ENCODE data around the gene ACTN4. TPM values are rescaled to one million over a fixed set of nuclear protein-coding genes. Genes with fewer than 3 reads are reported as not detected.

The ACTN4 gene
- total RNA-seq, 1 donor from 2014 or later = 127 TPM

- Mint-ChIP-seq H3K4me1 (peaks cover 59% of the 10 kb centered on the region), H3K36me3 (peaks cover 8% of the 10 kb centered on the region), H3K27ac (peak overlapping the region; percentile 66), H3K9me3 (no peaks in the 10 kb centered on the region), H3K27me3 (ENCODE audit: insufficient read depth, low read depth) (peaks cover 3% of the 10 kb centered on the region), H3K4me3 (no peak overlapping the region)
- Histone ChIP-seq H3K79me2 (ENCODE audit: low read depth) (peaks cover 94% of the 10 kb centered on the region), H3K9me3 (ENCODE audit: low read depth) (no peaks in the 10 kb centered on the region), H3K4me2 (no peak overlapping the region), H3K27me3 (no peaks in the 10 kb centered on the region), H2AFZ (replicated peaks) (no peak overlapping the region), H3F3A (ENCODE audit: low read depth) (peaks cover 42% of the 10 kb centered on the region), H3K4me1 (peaks cover 32% of the 10 kb centered on the region), H3K9ac (no peak overlapping the region), H3K36me3 (no peaks in the 10 kb centered on the region), H4K20me1 (ENCODE audit: low read depth) (peaks cover 94% of the 10 kb centered on the region), H3K27ac (no peak overlapping the region), H3K4me3 (no peak overlapping the region)
- DNase-seq (ENCODE audit: low spot score) = no peak
- no peak for TF ChIP-seq CTCF (IDR thresholded peaks at IDR 0.05)
- no peak for TF ChIP-seq EZH2 (IDR thresholded peaks at IDR 0.05)
- no peak for TF ChIP-seq EZH2phosphoT487 (IDR thresholded peaks at IDR 0.05)
Observed at GRCh38 chr19:38669552-38669951, 22.1 kb downstream of the ACTN4 start.

- TF ChIP-seq CTCF (IDR thresholded peaks at IDR 0.05) (no peak), EZH2 (IDR thresholded peaks at IDR 0.05) (no peak), EZH2phosphoT487 (IDR thresholded peaks at IDR 0.05) (no peak)
- peaks cover 94% of the 10 kb centered on the region for H4K20me1 ChIP-seq (ENCODE audit: low read depth)
- Mint-ChIP-seq H3K4me3 (no peak overlapping the region), H3K27me3 (ENCODE audit: insufficient read depth, low read depth) (peaks cover 2% of the 10 kb centered on the region), H3K27ac (no peak overlapping the region), H3K36me3 (peaks cover 8% of the 10 kb centered on the region), H3K4me1 (peaks cover 49% of the 10 kb centered on the region), H3K9me3 (no peaks in the 10 kb centered on the region)
- peaks cover 95% of the 10 kb centered on the region for H3K79me2 ChIP-seq (ENCODE audit: low read depth)
- H3K4me1 ChIP-seq = peaks cover 18% of the 10 kb centered on the region
- peaks cover 28% of the 10 kb centered on the region for H3F3A ChIP-seq (ENCODE audit: low read depth)
- H3K27ac ChIP-seq = no peak overlapping the region
- no peak overlapping the region for H2AFZ ChIP-seq (replicated peaks)
- H3K4me2 ChIP-seq = no peak overlapping the region
- H3K27me3 ChIP-seq = no peaks in the 10 kb centered on the region
- no peaks in the 10 kb centered on the region for H3K9me3 ChIP-seq (ENCODE audit: low read depth)
- no peaks in the 10 kb centered on the region for H3K36me3 ChIP-seq
- no peak overlapping the region for H3K9ac ChIP-seq
- no peak for DNase-seq (ENCODE audit: low spot score)
- no peak overlapping the region for H3K4me3 ChIP-seq
Observed at GRCh38 chr19:38670921-38671398, 23.5 kb downstream of the ACTN4 start.

- H3K4me2 ChIP-seq = no peak overlapping the region
- Mint-ChIP-seq H3K4me1 (peaks cover 42% of the 10 kb centered on the region), H3K27me3 (ENCODE audit: insufficient read depth, low read depth) (peaks cover 3% of the 10 kb centered on the region), H3K27ac (peak overlapping the region; percentile 10), H3K36me3 (peaks cover 8% of the 10 kb centered on the region), H3K9me3 (no peaks in the 10 kb centered on the region), H3K4me3 (no peak overlapping the region)
- no peaks in the 10 kb centered on the region for H3K36me3 ChIP-seq
- TF ChIP-seq EZH2 (IDR thresholded peaks at IDR 0.05) (no peak), CTCF (IDR thresholded peaks at IDR 0.05) (no peak), EZH2phosphoT487 (IDR thresholded peaks at IDR 0.05) (no peak)
- no peak overlapping the region for H3K4me3 ChIP-seq
- no peaks in the 10 kb centered on the region for H3K27me3 ChIP-seq
- DNase-seq (ENCODE audit: low spot score) = no peak
- H3K9ac ChIP-seq = no peak overlapping the region
- H3K9me3 ChIP-seq (ENCODE audit: low read depth) = no peaks in the 10 kb centered on the region
- peaks cover 92% of the 10 kb centered on the region for H4K20me1 ChIP-seq (ENCODE audit: low read depth)
- H3K79me2 ChIP-seq (ENCODE audit: low read depth) = peaks cover 94% of the 10 kb centered on the region
- H3K4me1 ChIP-seq = peaks cover 11% of the 10 kb centered on the region
- H2AFZ ChIP-seq (replicated peaks) = no peak overlapping the region
- peaks cover 21% of the 10 kb centered on the region for H3F3A ChIP-seq (ENCODE audit: low read depth)
- no peak overlapping the region for H3K27ac ChIP-seq
Observed at GRCh38 chr19:38671654-38672053, 24.2 kb downstream of the ACTN4 start.

Data from neural progenitor cell (in vitro differentiated cells).